ENCODE data around the gene EXOC6B. TPM values are rescaled to one million over a fixed set of nuclear protein-coding genes. Genes with fewer than 3 reads are reported as not detected.
"Not testable (repeated sequence)": the region's sequence is repeated elsewhere in the genome, so short reads cannot be mapped to it uniquely, and the experiment has no call there.

The EXOC6B gene
- total RNA-seq, 1 donor from 2014 or later: 31.6 TPM

GRCh38 chr2:72602711-72603110 lies 223.1 kb downstream of the EXOC6B start:
- ATAC-seq: no peak

DNA sequence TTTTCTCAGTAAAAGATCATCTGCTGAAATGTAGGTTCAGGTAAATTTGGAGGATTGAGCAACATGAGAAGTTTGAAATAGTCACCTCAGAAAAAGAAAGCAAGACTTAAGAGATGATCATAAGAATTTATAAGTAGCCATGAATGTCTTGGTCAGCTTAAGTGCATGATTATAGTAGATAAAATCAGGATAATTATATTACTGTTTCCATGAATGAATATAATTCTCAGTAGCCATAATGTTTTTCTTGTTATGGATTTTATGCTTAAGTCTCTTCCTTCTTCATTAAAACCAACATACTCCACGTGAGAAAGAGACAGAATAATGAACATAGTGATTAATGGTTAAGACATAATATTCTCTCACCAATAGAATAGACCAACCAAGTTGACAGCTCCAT lies 223.7 kb downstream of the EXOC6B start:
- ATAC-seq: no peak

DNA sequence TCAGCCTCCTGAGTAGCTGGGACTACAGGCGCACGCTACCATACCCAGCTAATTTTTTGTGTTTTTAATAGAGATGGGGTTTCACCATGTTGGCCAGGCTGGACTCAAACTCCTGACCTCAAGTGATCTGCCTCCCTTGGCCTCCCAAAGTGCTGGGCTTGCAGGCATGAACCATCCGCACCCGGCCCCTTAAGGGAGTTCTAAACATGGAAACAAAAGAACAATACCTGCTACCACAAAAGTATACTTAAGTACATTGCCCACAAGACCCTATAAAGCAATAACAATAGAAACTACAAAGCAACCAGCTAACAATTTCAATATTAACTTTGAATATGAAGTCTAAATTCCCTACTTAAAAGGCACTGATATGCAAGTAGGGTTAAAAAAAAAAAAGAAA lies 242.0 kb downstream of the EXOC6B start:
- not testable (repeated sequence) for ATAC-seq

GRCh38 chr2:72583376-72583775 lies 242.5 kb downstream of the EXOC6B start:
- ATAC-seq: no peak

DNA sequence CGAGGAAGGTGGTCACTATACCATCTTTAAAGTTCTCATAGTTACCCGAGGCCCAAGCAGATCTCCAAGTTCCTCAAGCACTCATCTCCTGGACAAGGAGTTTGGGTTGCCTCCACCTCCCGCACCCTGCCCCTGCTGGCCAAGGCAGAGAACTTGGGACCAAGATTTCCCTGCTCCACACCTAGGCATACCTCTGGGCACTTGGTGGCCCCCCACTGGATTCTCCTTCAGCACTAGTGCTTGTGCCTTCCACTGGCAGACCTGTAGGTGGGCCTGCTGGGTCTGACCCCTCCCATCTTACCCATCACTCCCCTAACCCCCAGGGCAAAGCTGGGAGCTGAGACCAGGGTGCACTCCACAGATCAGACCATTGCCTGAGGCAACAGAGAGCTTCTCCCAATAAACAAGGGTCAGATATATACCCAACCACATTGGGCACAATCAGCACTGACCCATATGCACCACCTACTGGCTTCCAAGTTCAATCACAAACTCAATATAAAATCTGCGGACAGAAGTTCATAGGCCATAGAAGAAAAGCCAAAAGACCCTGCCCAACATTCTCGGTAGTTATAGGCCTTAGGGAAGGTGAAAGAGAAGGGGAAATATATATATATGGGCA lies 244.2 kb downstream of the EXOC6B start:
- no peak for ATAC-seq

DNA sequence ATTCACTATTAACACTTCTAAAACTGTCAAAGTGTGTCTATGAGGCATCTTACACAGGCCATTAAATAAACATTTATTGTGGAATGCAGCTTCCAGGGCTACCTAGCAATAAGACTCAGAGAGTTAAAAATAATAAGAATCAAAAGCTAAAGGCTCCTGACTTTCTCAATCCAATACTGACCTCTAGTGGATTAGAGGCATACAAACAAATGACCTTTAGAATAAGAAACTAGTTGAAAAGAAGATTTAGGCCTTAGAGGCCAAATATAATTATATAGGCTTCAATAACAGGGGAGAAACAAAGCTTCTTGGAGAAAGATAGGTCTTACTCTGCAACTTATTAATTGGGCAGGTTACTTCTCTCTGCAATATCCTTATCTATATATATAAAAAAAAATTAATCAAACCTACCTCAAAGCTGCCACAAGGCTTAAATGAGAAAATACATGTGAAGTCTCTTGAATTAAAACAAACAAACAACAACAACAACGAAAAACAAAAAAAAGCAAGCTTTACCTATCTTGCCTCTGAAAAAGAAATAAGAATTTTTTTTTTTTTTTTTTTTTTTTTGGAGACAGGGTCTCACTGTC lies 246.1 kb downstream of the EXOC6B start:
- peak; percentile 42 for ATAC-seq

DNA sequence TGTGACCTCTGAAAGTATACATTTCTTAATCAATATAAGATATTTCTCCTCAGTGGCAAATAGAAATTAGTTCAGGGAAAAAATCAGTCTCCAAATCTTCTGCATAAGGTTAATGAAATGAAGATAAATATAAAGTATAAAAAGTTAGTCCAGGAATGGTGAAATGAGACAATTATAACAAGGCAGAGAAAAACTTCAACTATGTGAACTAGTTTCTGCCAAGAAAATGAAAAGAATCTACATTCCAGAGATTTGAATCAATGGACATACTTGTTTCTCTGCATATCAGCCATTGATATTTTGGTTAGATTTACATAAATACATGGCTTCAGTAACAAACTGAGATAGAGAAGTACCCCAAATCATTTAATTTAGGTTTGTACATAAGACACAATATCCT lies 249.0 kb downstream of the EXOC6B start:
- no peak for ATAC-seq

- ATAC-seq: no peak
Observed at GRCh38 chr2:72576459-72576858, 249.4 kb downstream of the EXOC6B start.

GRCh38 chr2:72574886-72575285 lies 250.9 kb downstream of the EXOC6B start:
- no peak for ATAC-seq

- no peak for ATAC-seq
Observed at GRCh38 chr2:72573232-72573631, 252.6 kb downstream of the EXOC6B start.

GRCh38 chr2:72572501-72572900 lies 253.3 kb downstream of the EXOC6B start:
- ATAC-seq: no peak

- ATAC-seq: no peak
Observed at GRCh38 chr2:72570413-72570812, 255.4 kb downstream of the EXOC6B start.

- ATAC-seq: no peak
Observed at GRCh38 chr2:72562451-72563153, 263.2 kb downstream of the EXOC6B start.

- ATAC-seq: no peak
Observed at GRCh38 chr2:72561621-72562318, 264.1 kb downstream of the EXOC6B start.

GRCh38 chr2:72555943-72556342 lies 269.9 kb downstream of the EXOC6B start:
- no peak for ATAC-seq

DNA sequence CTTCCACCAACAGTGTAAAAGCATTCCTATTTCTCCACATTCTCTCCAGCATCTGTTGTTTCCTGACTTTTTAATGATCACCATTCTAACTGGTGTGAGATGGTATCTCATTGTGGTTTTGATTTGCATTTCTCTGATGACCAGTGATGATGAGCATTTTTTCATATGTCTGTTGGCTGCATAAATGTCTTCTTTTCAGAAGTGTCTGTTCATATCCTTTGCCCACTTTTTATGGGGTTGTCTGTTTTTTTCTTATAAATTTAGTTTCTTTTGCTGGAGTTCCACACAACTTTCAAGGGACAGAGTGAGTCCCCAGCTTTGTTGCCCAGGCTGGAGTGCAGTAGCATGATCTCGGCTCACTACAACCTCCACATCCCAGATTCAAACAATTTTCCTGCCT lies 270.5 kb downstream of the EXOC6B start:
- not testable (repeated sequence) for ATAC-seq

DNA sequence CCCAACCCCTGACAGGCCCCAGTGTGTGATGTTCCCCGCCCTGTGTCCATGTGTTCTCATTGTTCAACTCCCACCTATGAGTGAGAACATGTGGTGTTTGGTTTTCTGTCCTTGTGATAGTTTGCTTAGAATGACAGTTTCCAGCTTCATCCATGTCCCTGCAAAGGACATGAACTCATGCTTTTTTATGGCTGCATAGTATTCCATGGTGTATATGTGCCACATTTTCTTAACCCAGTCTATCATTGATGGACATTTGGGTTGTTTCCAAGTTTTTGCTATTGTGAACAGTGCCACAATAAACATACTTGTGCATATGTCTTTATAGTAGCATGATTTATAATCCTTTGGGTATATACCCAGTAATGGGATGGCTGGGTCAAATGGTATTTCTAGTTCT lies 270.9 kb downstream of the EXOC6B start:
- ATAC-seq: not testable (repeated sequence)

DNA sequence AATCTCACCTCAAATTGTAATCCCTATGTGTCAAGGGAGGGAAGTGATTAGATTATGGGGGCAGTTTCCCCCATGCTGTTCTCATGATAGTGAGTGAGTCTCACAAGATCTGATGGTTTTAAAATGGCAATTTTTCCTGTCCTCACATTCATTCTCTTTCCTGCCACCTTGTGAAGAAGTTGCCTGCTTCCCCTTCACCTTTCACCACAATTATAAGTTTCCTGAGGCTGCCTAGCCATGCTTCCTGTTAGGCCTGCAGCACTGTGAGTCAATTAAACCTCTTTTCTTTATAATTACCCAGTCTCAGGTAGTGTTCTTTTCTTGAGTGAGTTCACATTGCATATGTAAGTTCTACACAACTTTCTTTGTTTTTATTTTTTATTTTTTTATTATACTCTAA lies 271.5 kb downstream of the EXOC6B start:
- no peak for ATAC-seq

DNA sequence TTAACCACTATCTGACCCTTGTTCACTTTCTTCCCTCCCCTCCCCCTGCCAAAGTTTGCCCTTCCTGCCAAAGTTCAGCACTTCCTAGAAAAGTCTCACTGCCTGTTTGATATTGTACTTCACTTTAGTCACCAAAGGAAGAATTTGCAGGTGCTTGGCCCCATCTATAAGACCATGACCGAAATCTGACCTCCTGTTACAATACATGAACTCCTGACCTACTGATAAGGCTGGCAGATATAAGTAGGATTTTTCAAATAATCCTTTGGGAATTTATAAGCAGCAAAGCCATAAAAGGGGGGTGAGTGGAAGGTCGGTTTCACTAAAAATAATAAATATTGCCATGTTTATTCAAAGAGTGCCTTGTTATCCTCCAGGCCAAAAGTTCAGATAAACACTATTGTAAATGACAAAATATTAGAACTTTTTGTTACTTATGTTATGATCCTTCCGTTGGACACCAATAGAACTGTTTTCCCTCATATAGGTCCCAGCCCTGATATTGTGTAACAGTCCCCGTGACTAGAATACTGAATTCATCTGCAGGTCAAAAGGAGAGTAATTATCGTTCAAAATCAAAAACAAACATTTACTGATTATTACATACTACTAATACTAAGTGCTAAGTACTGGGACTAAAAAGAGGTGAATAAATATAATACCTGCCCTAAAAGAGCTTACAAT lies 277.6 kb downstream of the EXOC6B start:
- ATAC-seq: no peak

DNA sequence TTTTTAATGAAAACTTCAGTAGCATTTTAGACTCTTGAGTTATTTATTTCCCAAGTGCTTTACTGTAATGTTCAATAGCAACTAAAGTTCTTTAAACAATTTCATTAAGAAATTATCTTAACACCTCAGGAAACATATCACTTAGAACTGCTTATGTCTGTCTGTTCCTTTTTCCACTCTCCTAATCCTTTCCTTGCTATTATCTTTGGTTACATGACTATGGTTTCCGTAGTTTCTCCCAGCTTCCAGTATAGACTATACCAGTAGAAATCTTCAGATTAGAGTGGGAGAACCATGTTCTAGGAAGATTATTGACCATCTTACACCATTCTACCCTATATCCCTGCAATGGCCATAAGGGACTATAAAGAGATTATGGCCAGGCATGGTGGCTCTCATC lies 280.0 kb downstream of the EXOC6B start:
- no peak for ATAC-seq

GRCh38 chr2:72544554-72544953 lies 281.3 kb downstream of the EXOC6B start:
- ATAC-seq: no peak

GRCh38 chr2:72543497-72544216 lies 282.2 kb downstream of the EXOC6B start:
- no peak for ATAC-seq

All from esophagus mucosa (tissue), 1 donor.